Gastroesophageal sphincter (tissue), 4 donors: Measurements from ENCODE around the gene DCAF5. TPM values are rescaled to one million over a fixed set of nuclear protein-coding genes. Genes with fewer than 3 reads are reported as not detected.
A peak's percentile ranks its signal among the peaks of the same experiment; 100 is the strongest.

Experiments used
- ATAC-seq: fragments of 150-250 bp; one replicate; pipeline ENCODE4 v1.9.1; 2016; ENCODE audit warnings: mild to moderate bottlenecking, moderate library complexity
- H3K27ac ChIP-seq, 4 donors: fragments of 200-600 bp; sonication (generic) in 3 of 4; 1 replicate in 3 of 4; 2 replicates in 1 of 4; pipeline ENCODE4 v1.5.1; 2016 to 2019
- H3K27me3 ChIP-seq: fragments of 200-600 bp; sonication (generic); one replicate; pipeline ENCODE4 v1.5.1; 2019
- H3K36me3 ChIP-seq, 2 donors: fragments of 200-600 bp; sonication (generic); one replicate each; pipeline ENCODE4 v1.5.1; 2019; ENCODE audit warnings: control low read depth in 1 of 2
- H3K4me1 ChIP-seq, 3 donors: fragments of 200-600 bp; sonication (generic); 1 replicate in 2 of 3; 2 replicates in 1 of 3; pipeline ENCODE4 v1.5.1; 2016 to 2019; ENCODE audit warnings: control low read depth in 2 of 3
- H3K4me3 ChIP-seq, 2 donors: fragments of 200-600 bp; sonication (generic); one replicate each; pipeline ENCODE4 v1.5.1; 2019; ENCODE audit warnings: mild to moderate bottlenecking in 1 of 2, moderate library complexity in 1 of 2
- H3K9me3 ChIP-seq, 3 donors: fragments of 200-600 bp; sonication (generic); one replicate each; pipeline ENCODE4 v1.5.1; 2017 to 2019; ENCODE audit warnings: control low read depth in 2 of 3
- EP300 ChIP-seq: sonication (generic); formaldehyde crosslinking; IDR thresholded peaks from one replicate; pipeline ENCODE4 v1.6.1; 2017; ENCODE audit warnings: antibody characterized with exemption, mild to moderate bottlenecking
- POLR2A ChIP-seq, 2 donors: fragments of 450-650 bp; IDR thresholded peaks; one replicate each; pipeline ENCODE4 v1.6.1; 2017; ENCODE audit warnings: antibody characterized with exemption in 2 of 2, mild to moderate bottlenecking in 2 of 2, moderate library complexity in 1 of 2
- POLR2AphosphoS5 ChIP-seq: sonication (generic); formaldehyde crosslinking; IDR thresholded peaks from one replicate; pipeline ENCODE4 v1.6.1; 2017; ENCODE audit warnings: antibody characterized with exemption
- WGBS, 2 donors: methylation state at CpG; one replicate each; pipeline ENCODE4 v1.1.5; 2018; ENCODE audit warnings: low coverage in 1 of 2; 5-methylcytosine and 5-hydroxymethylcytosine counted together
- total RNA-seq, 4 donors: library from RNA; depleted of rRNA; stranded (reverse); fragments of >200 nt; gene quantifications; one replicate each; pipeline ENCODE4 v1.1.0, GENCODE V29; 2016
- TF ChIP-seq, protein P1 (sequence below), 4 experiments: fragments of 200-600 bp in 2 of 4; fragments of 450-650 bp in 2 of 4; sonication (generic) in 1 of 4; IDR thresholded peaks; one replicate each; pipeline ENCODE4 v1.5.1; 2017 to 2019; ENCODE audit warnings: antibody characterized with exemption in 4 of 4, mild to moderate bottlenecking in 2 of 4, moderate library complexity in 2 of 4

DCAF5 gene
- total RNA-seq, 4 donors from 2014 or later: 31.0 to 63.6 (median 36.9) TPM

DNA sequence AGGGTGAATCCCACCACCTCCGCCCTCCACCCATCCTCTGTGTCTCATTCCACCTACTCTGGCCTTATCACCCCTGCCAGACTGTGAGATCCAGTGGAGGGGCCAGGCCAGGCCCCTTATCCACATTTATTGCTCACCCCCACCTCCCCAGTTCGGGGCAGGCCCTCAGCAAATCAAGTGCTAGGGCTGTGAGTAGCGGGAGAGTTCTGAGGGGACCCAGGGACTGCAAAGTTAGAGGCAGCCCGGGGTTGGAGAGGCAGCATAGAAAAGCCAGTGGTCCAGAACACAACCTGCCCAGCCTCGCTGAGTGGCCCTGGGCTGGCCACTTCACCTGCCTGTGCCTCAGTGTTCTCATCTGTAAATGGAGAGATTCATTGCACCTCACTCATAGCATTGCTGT, 146.6 kb downstream of the DCAF5 start:
- Histone ChIP-seq H3K27ac (peak overlapping the region in 3 of 4 donors; percentile 39 to 73 (median 72)), H3K27me3 (no peaks in the 10 kb centered on the region), H3K4me1 (peaks cover 0 to 27% (median 7%) of the 10 kb centered on the region in 3 donors), H3K36me3 (no peaks in the 10 kb centered on the region), H3K4me3 (no peak overlapping the region), H3K9me3 (no peaks in the 10 kb centered on the region)
- TF ChIP-seq POLR2AphosphoS5: no peak
- TF ChIP-seq EP300: no peak
- TF ChIP-seq POLR2A (IDR thresholded peaks at IDR 0.05): no peak
- TF ChIP-seq, protein P1, sequence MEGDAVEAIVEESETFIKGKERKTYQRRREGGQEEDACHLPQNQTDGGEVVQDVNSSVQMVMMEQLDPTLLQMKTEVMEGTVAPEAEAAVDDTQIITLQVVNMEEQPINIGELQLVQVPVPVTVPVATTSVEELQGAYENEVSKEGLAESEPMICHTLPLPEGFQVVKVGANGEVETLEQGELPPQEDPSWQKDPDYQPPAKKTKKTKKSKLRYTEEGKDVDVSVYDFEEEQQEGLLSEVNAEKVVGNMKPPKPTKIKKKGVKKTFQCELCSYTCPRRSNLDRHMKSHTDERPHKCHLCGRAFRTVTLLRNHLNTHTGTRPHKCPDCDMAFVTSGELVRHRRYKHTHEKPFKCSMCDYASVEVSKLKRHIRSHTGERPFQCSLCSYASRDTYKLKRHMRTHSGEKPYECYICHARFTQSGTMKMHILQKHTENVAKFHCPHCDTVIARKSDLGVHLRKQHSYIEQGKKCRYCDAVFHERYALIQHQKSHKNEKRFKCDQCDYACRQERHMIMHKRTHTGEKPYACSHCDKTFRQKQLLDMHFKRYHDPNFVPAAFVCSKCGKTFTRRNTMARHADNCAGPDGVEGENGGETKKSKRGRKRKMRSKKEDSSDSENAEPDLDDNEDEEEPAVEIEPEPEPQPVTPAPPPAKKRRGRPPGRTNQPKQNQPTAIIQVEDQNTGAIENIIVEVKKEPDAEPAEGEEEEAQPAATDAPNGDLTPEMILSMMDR (IDR thresholded peaks at IDR 0.05): no peak
- 100% methylated on average over 1 of the region's 5 CpGs; no CpG with 5 or more reads in 1 of the 2 donors for WGBS, 2 donors
- no peak for ATAC-seq

DNA sequence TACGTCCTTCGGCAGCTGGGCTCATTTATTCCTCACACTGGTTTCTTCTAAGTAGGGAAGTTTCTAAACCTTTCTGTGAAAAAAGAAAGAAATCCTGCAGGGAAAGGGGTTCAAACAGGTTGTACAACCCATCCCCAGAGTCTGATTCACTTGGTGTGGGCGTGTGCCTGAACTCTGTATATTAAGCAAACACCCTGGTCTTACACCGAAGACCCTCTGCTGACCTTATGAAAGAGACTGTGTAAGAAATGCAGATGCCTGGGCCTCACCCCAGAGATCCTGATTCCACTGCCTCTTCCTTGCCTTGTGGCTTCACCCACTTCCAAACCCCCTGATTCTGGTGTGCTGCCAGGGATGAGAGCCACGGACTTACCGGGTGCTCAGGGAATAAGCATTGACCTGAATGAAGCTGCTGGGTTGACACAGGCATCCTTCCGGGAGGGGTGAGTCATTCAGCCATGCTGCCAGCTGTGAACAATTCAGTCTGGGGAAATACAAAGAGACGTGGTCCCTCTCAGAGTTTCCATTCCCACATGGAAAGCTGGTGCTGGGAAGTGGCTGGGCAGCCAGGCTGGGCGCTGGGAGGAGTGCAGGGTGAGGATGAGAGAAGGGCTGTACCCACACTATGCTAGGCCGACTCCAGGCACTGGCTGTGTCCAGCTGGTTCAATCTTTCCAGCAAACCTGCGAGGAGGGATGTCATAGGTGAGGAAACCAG, 147.3 kb downstream of the DCAF5 start:
- Histone ChIP-seq H3K27me3 (no peaks in the 10 kb centered on the region), H3K27ac (peak overlapping the region in 3 of 4 donors; percentile 39 to 73 (median 72)), H3K4me3 (no peak overlapping the region), H3K36me3 (no peaks in the 10 kb centered on the region), H3K4me1 (peaks cover 0 to 27% (median 7%) of the 10 kb centered on the region in 3 donors), H3K9me3 (no peaks in the 10 kb centered on the region)
- WGBS, 2 donors: 33 to 48% methylated on average over 7 of the region's 11 CpGs
- peak; percentile 92 for ATAC-seq
- TF ChIP-seq EP300 (no peak), POLR2AphosphoS5 (peak; percentile 95)
- TF ChIP-seq, protein P1 (IDR thresholded peaks at IDR 0.05): no peak

DNA sequence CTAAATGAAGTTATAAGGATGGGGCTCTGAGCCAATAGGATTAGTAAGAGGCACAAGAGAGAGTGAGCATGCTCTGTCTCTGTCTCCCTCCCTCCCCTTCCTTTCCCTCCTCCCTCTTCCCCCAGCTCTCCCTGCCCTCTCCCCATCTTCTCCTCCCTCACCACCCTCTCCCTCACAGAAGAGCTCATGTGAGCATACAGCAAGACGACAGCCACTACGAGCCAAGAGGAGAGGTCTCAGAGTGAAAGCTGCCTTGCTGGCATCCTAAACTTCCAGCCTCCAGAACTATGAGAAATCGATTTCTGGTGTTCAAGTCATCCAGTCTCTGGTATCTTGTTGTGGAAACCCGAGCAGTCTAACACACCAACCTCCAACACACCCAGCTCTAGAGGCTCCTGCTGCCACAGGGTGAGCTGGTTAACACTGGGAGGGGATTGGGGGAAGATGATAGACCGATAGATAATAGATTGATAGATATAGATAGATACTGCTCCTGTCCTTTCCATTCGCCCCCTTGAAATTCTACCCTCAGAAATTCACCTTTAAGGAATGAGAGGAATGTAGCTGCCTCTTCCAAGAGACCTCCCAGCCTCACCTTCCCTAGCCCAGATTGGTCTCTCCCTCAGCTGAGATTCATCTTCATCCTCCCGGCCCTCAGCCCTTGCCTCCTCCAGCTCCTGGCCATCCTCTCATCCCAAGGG, 148.0 kb downstream of the DCAF5 start:
- Histone ChIP-seq H3K4me3 (no peak overlapping the region), H3K27me3 (no peaks in the 10 kb centered on the region), H3K27ac (peak overlapping the region in 2 of 4 donors; percentile 6 to 72), H3K4me1 (peaks cover 0 to 27% (median 7%) of the 10 kb centered on the region in 3 donors), H3K9me3 (no peaks in the 10 kb centered on the region), H3K36me3 (no peaks in the 10 kb centered on the region)
- ATAC-seq: no peak
- WGBS, 2 donors: 60 to 61% methylated on average over 6 of the region's 7 CpGs
- TF ChIP-seq, protein P1 (IDR thresholded peaks at IDR 0.05): no peak
- TF ChIP-seq EP300: no peak
- TF ChIP-seq POLR2A (IDR thresholded peaks at IDR 0.05): no peak
- TF ChIP-seq POLR2AphosphoS5: no peak

DNA sequence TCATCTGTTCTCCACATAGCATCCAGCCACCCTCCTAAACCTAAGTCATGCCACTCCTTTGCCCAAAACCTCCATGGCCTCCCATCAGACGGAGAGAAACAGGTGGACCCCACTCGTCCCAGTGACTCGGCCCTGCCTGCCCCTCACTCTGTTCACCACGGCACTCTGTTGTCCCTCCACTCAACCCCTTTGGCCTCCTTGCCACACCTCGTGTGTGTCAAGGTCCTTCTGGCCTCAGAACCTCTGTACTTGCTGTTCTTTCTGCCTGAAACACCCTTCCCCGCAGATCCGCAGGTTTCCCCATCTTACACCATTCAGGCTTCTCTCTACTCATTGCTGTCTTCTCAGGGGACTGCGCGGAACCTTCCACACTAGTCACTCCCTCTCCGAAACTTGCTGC, 149.3 kb downstream of the DCAF5 start:
- Histone ChIP-seq H3K4me1 (peaks cover 0 to 25% (median 7%) of the 10 kb centered on the region in 3 donors), H3K4me3 (no peak overlapping the region), H3K9me3 (no peaks in the 10 kb centered on the region), H3K27ac (no peak overlapping the region), H3K27me3 (no peaks in the 10 kb centered on the region), H3K36me3 (no peaks in the 10 kb centered on the region)
- no peak for TF ChIP-seq EP300
- TF ChIP-seq POLR2A (IDR thresholded peaks at IDR 0.05): no peak
- TF ChIP-seq, protein P1 (IDR thresholded peaks at IDR 0.05): no peak
- TF ChIP-seq POLR2AphosphoS5: no peak
- WGBS, 2 donors: 85 to 86% methylated on average over 10 of the region's 10 CpGs
- ATAC-seq: no peak
